ENCODE results near the gene ARRDC4. TPM values are rescaled to one million over a fixed set of nuclear protein-coding genes. Genes with fewer than 3 reads are reported as not detected.

Gene ARRDC4
- total RNA-seq, 1 donor from 2014 or later, result 14.2 TPM

DNA sequence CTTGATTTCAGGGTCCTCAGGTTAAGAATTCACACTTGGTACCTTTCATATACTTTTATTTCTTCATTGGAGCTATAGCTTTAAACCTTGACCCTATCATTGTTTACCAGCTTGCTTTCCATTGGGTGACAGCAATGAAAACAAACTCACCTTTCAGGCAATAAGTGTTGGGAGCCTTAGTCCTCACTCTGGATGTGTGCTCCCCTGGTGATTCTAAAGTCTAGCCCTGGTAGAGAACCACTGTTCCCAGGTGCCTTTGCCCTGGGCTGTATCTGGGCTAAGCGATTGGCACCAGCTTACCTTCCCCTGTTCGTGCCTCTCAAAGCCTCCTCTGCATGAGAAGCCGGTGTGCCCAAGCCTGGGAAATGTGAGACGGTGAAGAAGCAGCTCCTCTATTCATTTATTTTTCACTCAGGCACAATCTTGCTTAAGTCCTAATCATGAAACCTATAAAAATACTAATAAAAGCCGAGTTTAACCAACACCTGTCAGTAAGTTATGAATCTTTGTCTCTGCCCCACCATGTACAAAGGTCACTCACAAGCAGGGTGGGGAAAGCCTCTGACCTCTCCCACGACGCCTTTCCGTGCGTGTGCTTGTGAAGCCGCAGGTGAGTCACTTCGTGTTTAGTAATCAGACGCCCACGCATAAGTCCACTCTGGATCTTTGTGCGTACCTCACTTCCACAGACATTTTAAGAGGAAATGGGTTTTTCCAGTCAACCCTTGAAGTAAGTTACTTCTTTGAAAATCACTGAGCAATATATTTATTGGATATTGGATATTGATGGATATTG is 12.8 kb upstream of the ARRDC4 start:
- Mint-ChIP-seq H3K9me3 (no peaks in the 10 kb centered on the region), H3K36me3 (ENCODE audit: low read depth) (no peaks in the 10 kb centered on the region), H3K27me3 (ENCODE audit: low read depth) (no peaks in the 10 kb centered on the region), H3K4me3 (no peak overlapping the region), H3K4me1 (no peaks in the 10 kb centered on the region), H3K27ac (ENCODE audit: unreplicated experiment) (no peak overlapping the region)
- no peak for DNase-seq (ENCODE audit: low read depth, low spot score)
- TF ChIP-seq, protein P1, sequence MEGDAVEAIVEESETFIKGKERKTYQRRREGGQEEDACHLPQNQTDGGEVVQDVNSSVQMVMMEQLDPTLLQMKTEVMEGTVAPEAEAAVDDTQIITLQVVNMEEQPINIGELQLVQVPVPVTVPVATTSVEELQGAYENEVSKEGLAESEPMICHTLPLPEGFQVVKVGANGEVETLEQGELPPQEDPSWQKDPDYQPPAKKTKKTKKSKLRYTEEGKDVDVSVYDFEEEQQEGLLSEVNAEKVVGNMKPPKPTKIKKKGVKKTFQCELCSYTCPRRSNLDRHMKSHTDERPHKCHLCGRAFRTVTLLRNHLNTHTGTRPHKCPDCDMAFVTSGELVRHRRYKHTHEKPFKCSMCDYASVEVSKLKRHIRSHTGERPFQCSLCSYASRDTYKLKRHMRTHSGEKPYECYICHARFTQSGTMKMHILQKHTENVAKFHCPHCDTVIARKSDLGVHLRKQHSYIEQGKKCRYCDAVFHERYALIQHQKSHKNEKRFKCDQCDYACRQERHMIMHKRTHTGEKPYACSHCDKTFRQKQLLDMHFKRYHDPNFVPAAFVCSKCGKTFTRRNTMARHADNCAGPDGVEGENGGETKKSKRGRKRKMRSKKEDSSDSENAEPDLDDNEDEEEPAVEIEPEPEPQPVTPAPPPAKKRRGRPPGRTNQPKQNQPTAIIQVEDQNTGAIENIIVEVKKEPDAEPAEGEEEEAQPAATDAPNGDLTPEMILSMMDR (conservative IDR thresholded peaks at IDR 0.05), result no peak

DNA sequence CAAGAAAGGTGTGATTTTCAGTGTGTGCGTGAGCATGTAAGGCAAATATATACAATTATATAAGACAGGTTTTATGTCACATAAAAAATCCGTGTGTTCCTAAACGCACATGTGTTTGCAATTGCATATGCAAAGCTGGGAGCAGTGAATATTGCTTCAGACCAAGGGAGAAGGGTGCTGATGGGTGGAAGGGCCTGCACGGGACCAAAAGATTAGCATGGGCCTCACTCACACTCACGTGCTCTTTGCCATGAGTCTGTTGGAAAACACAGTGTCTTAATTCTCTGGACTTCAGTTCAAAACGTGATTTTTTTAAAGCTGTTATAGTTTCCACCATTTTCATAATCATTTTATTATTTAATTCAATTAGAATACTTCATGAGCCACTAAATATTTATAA is 7.2 kb upstream of the ARRDC4 start:
- no peak overlapping the region for H3K4me3 Mint-ChIP-seq

GRCh38 chr15:97953748-97954147 is 6.8 kb upstream of the ARRDC4 start:
- no peak for DNase-seq (ENCODE audit: low read depth, low spot score)
- Mint-ChIP-seq H3K36me3 (ENCODE audit: low read depth) (no peaks in the 10 kb centered on the region), H3K27ac (ENCODE audit: unreplicated experiment) (no peak overlapping the region), H3K9me3 (peaks cover 2% of the 10 kb centered on the region), H3K27me3 (ENCODE audit: low read depth) (no peaks in the 10 kb centered on the region), H3K4me3 (no peak overlapping the region), H3K4me1 (no peaks in the 10 kb centered on the region)
- TF ChIP-seq, protein P1 (conservative IDR thresholded peaks at IDR 0.05), result no peak

More for the DNA sequence above, 7.2 kb upstream of the ARRDC4 start:
- TF ChIP-seq, protein P1 (conservative IDR thresholded peaks at IDR 0.05), result no peak
- DNase-seq (ENCODE audit: low read depth, low spot score), result no peak
- peaks cover 2% of the 10 kb centered on the region for H3K9me3 Mint-ChIP-seq
- H3K27me3 Mint-ChIP-seq (ENCODE audit: low read depth), result no peaks in the 10 kb centered on the region
- H3K36me3 Mint-ChIP-seq (ENCODE audit: low read depth), result no peaks in the 10 kb centered on the region
- H3K4me1 Mint-ChIP-seq, result no peaks in the 10 kb centered on the region
- H3K27ac Mint-ChIP-seq (ENCODE audit: unreplicated experiment), result no peak overlapping the region

DNA sequence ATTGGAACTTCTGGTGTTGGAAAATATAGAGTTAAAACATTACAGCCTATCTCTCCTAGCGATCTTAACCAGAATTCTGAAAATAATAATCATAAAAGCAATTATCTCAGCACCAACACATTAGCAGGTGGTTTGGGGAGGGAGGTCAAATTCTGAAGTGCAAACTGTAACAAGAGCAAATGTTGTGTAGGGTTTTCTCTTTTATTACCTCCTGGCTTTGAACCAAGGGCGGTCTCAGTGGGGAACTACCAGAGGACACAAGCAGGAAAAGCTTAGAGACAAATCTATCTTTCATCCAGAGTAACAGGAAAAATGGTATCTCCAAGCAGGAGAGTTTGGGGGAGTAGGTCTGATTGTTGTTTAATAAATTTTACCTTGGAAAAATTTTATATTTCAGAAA is 5.5 kb upstream of the ARRDC4 start:
- Mint-ChIP-seq H3K36me3 (ENCODE audit: low read depth) (no peaks in the 10 kb centered on the region), H3K4me1 (peaks cover 11% of the 10 kb centered on the region), H3K4me3 (no peak overlapping the region), H3K27me3 (ENCODE audit: low read depth) (no peaks in the 10 kb centered on the region), H3K27ac (ENCODE audit: unreplicated experiment) (no peak overlapping the region), H3K9me3 (peaks cover 2% of the 10 kb centered on the region)
- TF ChIP-seq, protein P1 (conservative IDR thresholded peaks at IDR 0.05), result no peak
- no peak for DNase-seq (ENCODE audit: low read depth, low spot score)

GRCh38 chr15:97955529-97955928 is 5.0 kb upstream of the ARRDC4 start:
- Mint-ChIP-seq H3K9me3 (peaks cover 2% of the 10 kb centered on the region), H3K27me3 (ENCODE audit: low read depth) (no peaks in the 10 kb centered on the region), H3K4me3 (no peak overlapping the region), H3K27ac (ENCODE audit: unreplicated experiment) (no peak overlapping the region), H3K36me3 (ENCODE audit: low read depth) (no peaks in the 10 kb centered on the region), H3K4me1 (peaks cover 15% of the 10 kb centered on the region)
- no peak for DNase-seq (ENCODE audit: low read depth, low spot score)
- TF ChIP-seq, protein P1 (conservative IDR thresholded peaks at IDR 0.05), result no peak

Data from neural crest cell (in vitro differentiated cells).